Endothelial cell of umbilical vein (primary cell): ENCODE data around the gene STX8. TPM values are rescaled to one million over a fixed set of nuclear protein-coding genes. Genes with fewer than 3 reads are reported as not detected.

Experiments
- BruUV-seq: library from RNA; stranded (reverse); fragments of 400-500 nt; replicated peaks from 2 replicates; lab custom pipeline; 2021; lab: Mats Ljungman, UMichigan
- CTCF ChIA-PET: fragments of 300-600, 350-600 bp; sonication (Branson Sonifier 250); formaldehyde crosslinking; loops from one replicate; lab custom pipeline; 2021; ENCODE audit warnings: antibody characterized with exemption, inconsistent platforms; lab: Charles Lee
- POLR2A ChIA-PET: fragments of 300-600, 350-600 bp; sonication (Branson Sonifier 250); formaldehyde crosslinking; loops from one replicate; lab custom pipeline; 2021; ENCODE audit warnings: antibody characterized with exemption, inconsistent platforms; lab: Charles Lee
- DNase-seq: peaks from one replicate; pipeline ENCODE4 v3.0.0-alpha.2; 2011; ENCODE audit warnings: low read depth, low spot score
- FAIRE-seq: peaks from 2 replicates; lab custom pipeline; 2011; peaks lifted over from hg19 to GRCh38; lab: Jason Lieb, UNC
- H2AFZ ChIP-seq: 2 replicates; pipeline ENCODE4 v1.6.0; 2012; ENCODE audit warnings: low read depth, low read length, control low read depth, inconsistent platforms
- H3K27ac ChIP-seq: 2 replicates; pipeline ENCODE4 v1.5.1; 2011; ENCODE audit warnings: low read depth, mild to moderate bottlenecking, control low read depth, low read length, moderate library complexity; ENCODE audit not compliant: insufficient read depth
- H3K27me3 ChIP-seq, 2 experiments: 2 replicates each; pipeline versions ENCODE4 v1.6.0 to v1.6.1; 2011; ENCODE audit warnings: low read length in 2 of 2, mixed read lengths in 1 of 2; ENCODE audit not compliant: control insufficient read depth in 2 of 2, insufficient read depth in 2 of 2
- H3K36me3 ChIP-seq, 2 experiments: 2 replicates in 1 of 2; 3 replicates in 1 of 2; pipeline ENCODE4 v1.5.1; 2011; ENCODE audit warnings: low read length in 2 of 2, mild to moderate bottlenecking in 1 of 2, moderate library complexity in 1 of 2; ENCODE audit not compliant: control insufficient read depth in 2 of 2, insufficient read depth in 2 of 2; ENCODE audit errors: extremely low read depth in 1 of 2
- H3K4me1 ChIP-seq: 3 replicates; pipeline ENCODE4 v1.5.1; 2011; ENCODE audit warnings: mild to moderate bottlenecking, low read length; ENCODE audit not compliant: control insufficient read depth, insufficient read depth; ENCODE audit errors: extremely low read depth
- H3K4me2 ChIP-seq: 2 replicates; pipeline ENCODE4 v1.6.1; 2011; ENCODE audit warnings: low read length, control low read depth, mixed read lengths; ENCODE audit not compliant: insufficient read depth
- H3K4me3 ChIP-seq, 3 experiments: fragments of 200-600 bp in 1 of 3; sonication (generic), shearing (Covaris generic) in 1 of 3; replicated peaks in 1 of 3; 2 replicates each; pipeline ENCODE4 v1.5.1; 2011 to 2016; ENCODE audit warnings: control low read depth in 3 of 3, low read length in 3 of 3, mild to moderate bottlenecking in 2 of 3, inconsistent platforms in 1 of 3, low read depth in 1 of 3, moderate library complexity in 1 of 3; ENCODE audit not compliant: insufficient read depth in 1 of 3
- H3K79me2 ChIP-seq: 2 replicates; pipeline ENCODE4 v1.6.0; 2012; ENCODE audit warnings: low read length, inconsistent platforms; ENCODE audit not compliant: control insufficient read depth, insufficient read depth
- H3K9ac ChIP-seq: replicated peaks from 2 replicates; pipeline ENCODE3; 2011; ENCODE audit warnings: low read length, control low read depth; ENCODE audit not compliant: insufficient read depth; ENCODE audit errors: extremely low read depth
- H3K9me1 ChIP-seq: replicated peaks from 3 replicates; pipeline ENCODE4 v1.6.0; 2011; ENCODE audit warnings: mild to moderate bottlenecking, low read length; ENCODE audit not compliant: control insufficient read depth, insufficient read depth; ENCODE audit errors: extremely low read depth
- H3K9me3 ChIP-seq: replicated peaks from 2 replicates; pipeline ENCODE4 v1.5.1; 2012; ENCODE audit warnings: low read length, inconsistent platforms; ENCODE audit not compliant: control insufficient read depth, insufficient read depth
- H4K20me1 ChIP-seq: replicated peaks from 2 replicates; pipeline ENCODE3; 2011; ENCODE audit warnings: mild to moderate bottlenecking, low read length; ENCODE audit not compliant: control insufficient read depth, insufficient read depth; ENCODE audit errors: extremely low read depth
- EZH2 ChIP-seq: IDR thresholded peaks from 2 replicates; pipeline ENCODE4 v1.6.1; 2012; ENCODE audit warnings: borderline replicate concordance, low read depth, mild to moderate bottlenecking, moderate library complexity, low read length, inconsistent platforms; ENCODE audit not compliant: severe bottlenecking
- FOS ChIP-seq: IDR thresholded peaks from 2 replicates; pipeline ENCODE4 v1.6.1; 2011; ENCODE audit warnings: mild to moderate bottlenecking, low read length, moderate library complexity, borderline replicate concordance; ENCODE audit not compliant: insufficient read depth
- GATA2 ChIP-seq: IDR thresholded peaks from 2 replicates; pipeline ENCODE4 v1.7.0; 2011; ENCODE audit warnings: low read depth, mild to moderate bottlenecking, moderate library complexity, mixed read lengths, low read length; ENCODE audit not compliant: insufficient read length, insufficient read depth
- JUN ChIP-seq: IDR thresholded peaks from 2 replicates; pipeline ENCODE4 v1.6.1; 2011; ENCODE audit warnings: borderline replicate concordance, low read depth; ENCODE audit not compliant: insufficient read length, insufficient read depth
- MYC ChIP-seq: IDR thresholded peaks from one replicate; pipeline ENCODE4 v1.6.1; 2011; ENCODE audit warnings: mild to moderate bottlenecking, low read depth, low read length
- POLR2A ChIP-seq: IDR thresholded peaks from 2 replicates; pipeline ENCODE4 v1.6.1; 2012; ENCODE audit warnings: low read depth, mild to moderate bottlenecking, control low read depth, low read length
- POLR2AphosphoS5 ChIP-seq: IDR thresholded peaks from 2 replicates; pipeline ENCODE4 v1.6.1; 2012; ENCODE audit warnings: low read depth, mild to moderate bottlenecking, control low read depth, low read length, moderate library complexity; ENCODE audit not compliant: insufficient read depth
- dilution Hi-C: fragments of 300-500 bp; cut with MboI; formaldehyde crosslinking; loops from one replicate; pipeline ENCODE4 v1.15.0; 2019; ENCODE audit warnings: low sequenced_read_pairs; ENCODE audit not compliant: extremely low pct_ligation_motif_present
- intact Hi-C: fragments of 100-400 bp; cut with micrococcal nuclease; formaldehyde crosslinking; loops from one replicate; pipeline ENCODE4 v1.10.0; 2022
- polyA plus RNA-seq, 4 experiments: library from polyadenylated mRNA; depleted of rRNA in 3 of 4; stranded (reverse) in 3 of 4; unstranded in 1 of 4; fragments of >200 nt; gene quantifications; 2 replicates each; pipeline versions ENCODE4 v1.2.1 to v1.2.3, GENCODE V29; 2011 to 2012; ENCODE audit warnings: missing spikeins in 1 of 4
- total RNA-seq: library from RNA; stranded (reverse); gene quantifications from 2 replicates; pipeline ENCODE4 v1.2.3, GENCODE V29; 2021
- TF ChIP-seq, protein P1 (sequence below): IDR thresholded peaks from 2 replicates; pipeline ENCODE4 v1.6.1; 2011; ENCODE audit not compliant: insufficient read depth, insufficient read length
- TF ChIP-seq, protein P2 (sequence below), 2 donors: IDR thresholded peaks; 1 replicate in 1 of 2; 2 replicates in 1 of 2; pipeline ENCODE4 v1.5.1; 2011; ENCODE audit warnings: low read length in 2 of 2, mild to moderate bottlenecking in 2 of 2, moderate library complexity in 2 of 2, control low read depth in 1 of 2, inconsistent platforms in 1 of 2, low read depth in 1 of 2; ENCODE audit not compliant: insufficient read depth in 1 of 2; ENCODE audit errors: extremely low read depth in 1 of 2

Gene STX8
- total and polyA plus RNA-seq, 2 donors (not counting 3 experiments of a cell fraction or from before 2014, with no cell fraction given): 25.9 to 67.3 TPM

DNA sequence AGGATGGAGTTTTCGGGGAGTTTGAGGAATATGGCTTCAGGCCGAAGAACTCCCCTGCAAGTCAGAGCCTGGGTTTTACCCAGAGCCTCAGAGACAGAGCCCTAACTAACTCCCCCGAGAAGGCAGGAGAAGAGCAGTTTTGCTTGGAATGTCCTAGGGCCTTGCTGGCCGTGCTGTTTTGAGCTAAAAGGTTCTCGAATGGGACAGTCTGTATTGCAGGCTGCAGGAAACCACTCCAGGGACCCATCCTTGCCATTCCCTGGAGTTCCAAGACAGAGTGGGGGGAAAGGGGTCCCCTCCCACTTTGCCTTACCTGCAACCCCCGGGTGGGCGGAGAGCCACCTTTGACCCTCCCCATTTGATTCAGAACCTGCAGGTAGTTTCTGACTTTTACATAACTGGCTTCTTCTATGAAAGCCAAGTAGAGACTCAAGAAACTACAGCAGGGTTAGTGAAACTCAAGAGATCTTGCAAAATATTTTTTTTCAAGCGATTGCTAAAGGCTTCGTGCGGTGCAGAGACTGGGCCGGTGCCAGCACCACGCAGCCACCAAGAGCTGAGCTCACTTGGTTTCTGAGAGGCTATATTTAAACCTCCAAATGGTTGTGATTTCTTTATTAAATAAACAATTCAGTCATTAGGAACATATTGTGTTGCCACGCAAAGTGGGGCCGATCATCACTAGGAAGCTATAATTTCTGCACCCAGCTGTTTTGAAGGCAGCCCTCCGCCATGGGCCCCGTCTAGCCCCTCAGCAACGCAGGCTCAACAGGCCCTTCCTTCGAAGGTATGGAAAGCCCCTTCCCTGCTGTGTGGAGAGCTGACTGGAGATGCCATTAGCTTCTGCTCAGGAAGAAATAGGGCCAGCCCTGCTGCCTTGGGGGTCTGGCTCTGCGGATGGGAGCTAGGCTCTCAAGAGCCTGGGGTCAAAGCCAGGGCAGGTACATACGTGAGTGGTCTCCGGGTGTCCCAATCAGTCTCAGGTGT is 331.3 kb downstream of the STX8 start:
- H3K27me3 ChIP-seq: no peaks in the 10 kb centered on the region
- no peak overlapping the region for H3K9ac ChIP-seq
- peaks cover 9% of the 10 kb centered on the region for H3K4me1 ChIP-seq
- no peaks in the 10 kb centered on the region for H3K9me3 ChIP-seq
- no peaks in the 10 kb centered on the region for H3K79me2 ChIP-seq
- no peak overlapping the region for H3K4me3 ChIP-seq
- H3K27ac ChIP-seq: no peak overlapping the region
- dilution Hi-C loops (no loop called here), intact Hi-C loops (no loop called here)
- no TSS peak for BruUV-seq
- POLR2A ChIA-PET: no interaction called here
- TF ChIP-seq GATA2 (no peak), FOS (no peak)
- no peak for FAIRE-seq
- DNase-seq: no peak
- H2AFZ ChIP-seq: no peak overlapping the region
- H3K4me2 ChIP-seq: no peak overlapping the region
- no peaks in the 10 kb centered on the region for H4K20me1 ChIP-seq
- CTCF ChIA-PET: no interaction called here
- peaks cover 0 to 3% of the 10 kb centered on the region in 2 experiments for H3K36me3 ChIP-seq
- no peaks in the 10 kb centered on the region for H3K9me1 ChIP-seq

DNA sequence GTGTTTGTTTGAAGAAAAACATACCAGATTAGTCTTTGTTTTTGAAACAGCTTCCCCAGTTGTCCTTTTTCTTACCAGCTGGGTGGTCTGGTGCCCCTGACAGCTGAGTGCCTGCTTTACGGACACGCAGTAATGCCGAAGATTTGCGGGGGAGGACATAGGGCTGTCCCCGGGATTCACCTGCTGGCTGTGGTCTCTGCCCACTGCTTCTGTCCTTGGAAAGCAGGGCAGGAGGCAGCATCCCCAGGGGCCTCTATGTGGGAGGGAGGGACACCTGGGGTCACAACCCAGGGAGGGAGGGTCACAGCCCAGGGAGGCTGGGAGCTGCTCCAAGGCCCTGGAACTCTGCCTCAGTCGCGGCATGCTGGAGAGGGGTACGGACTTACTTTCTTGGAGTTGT is 332.6 kb downstream of the STX8 start:
- H3K36me3 ChIP-seq: no peaks in the 10 kb centered on the region
- FAIRE-seq (no peak), DNase-seq (no peak)
- H3K4me1 ChIP-seq: peaks cover 13% of the 10 kb centered on the region
- H3K4me2 ChIP-seq: no peak overlapping the region
- intact Hi-C loops: no loop called here
- H3K9ac ChIP-seq: no peak overlapping the region
- POLR2A ChIA-PET: no interaction called here
- CTCF ChIA-PET: no interaction called here
- no peaks in the 10 kb centered on the region for H3K27me3 ChIP-seq
- H2AFZ ChIP-seq: no peak overlapping the region
- dilution Hi-C loops: no loop called here
- no peaks in the 10 kb centered on the region for H3K79me2 ChIP-seq
- no TSS peak for BruUV-seq
- no peaks in the 10 kb centered on the region for H4K20me1 ChIP-seq
- no peaks in the 10 kb centered on the region for H3K9me3 ChIP-seq
- no peak overlapping the region for H3K27ac ChIP-seq
- no peaks in the 10 kb centered on the region for H3K9me1 ChIP-seq
- TF ChIP-seq FOS (no peak), POLR2A (no peak), POLR2AphosphoS5 (no peak), MYC (no peak), JUN (no peak), EZH2 (no peak), GATA2 (no peak)
- TF ChIP-seq, protein P1, sequence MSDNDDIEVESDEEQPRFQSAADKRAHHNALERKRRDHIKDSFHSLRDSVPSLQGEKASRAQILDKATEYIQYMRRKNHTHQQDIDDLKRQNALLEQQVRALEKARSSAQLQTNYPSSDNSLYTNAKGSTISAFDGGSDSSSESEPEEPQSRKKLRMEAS: no peak
- TF ChIP-seq, protein P2, sequence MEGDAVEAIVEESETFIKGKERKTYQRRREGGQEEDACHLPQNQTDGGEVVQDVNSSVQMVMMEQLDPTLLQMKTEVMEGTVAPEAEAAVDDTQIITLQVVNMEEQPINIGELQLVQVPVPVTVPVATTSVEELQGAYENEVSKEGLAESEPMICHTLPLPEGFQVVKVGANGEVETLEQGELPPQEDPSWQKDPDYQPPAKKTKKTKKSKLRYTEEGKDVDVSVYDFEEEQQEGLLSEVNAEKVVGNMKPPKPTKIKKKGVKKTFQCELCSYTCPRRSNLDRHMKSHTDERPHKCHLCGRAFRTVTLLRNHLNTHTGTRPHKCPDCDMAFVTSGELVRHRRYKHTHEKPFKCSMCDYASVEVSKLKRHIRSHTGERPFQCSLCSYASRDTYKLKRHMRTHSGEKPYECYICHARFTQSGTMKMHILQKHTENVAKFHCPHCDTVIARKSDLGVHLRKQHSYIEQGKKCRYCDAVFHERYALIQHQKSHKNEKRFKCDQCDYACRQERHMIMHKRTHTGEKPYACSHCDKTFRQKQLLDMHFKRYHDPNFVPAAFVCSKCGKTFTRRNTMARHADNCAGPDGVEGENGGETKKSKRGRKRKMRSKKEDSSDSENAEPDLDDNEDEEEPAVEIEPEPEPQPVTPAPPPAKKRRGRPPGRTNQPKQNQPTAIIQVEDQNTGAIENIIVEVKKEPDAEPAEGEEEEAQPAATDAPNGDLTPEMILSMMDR (IDR thresholded peaks at IDR 0.05; ENCODE audit: extremely low read depth in 1 of 2, insufficient read depth in 1 of 2, low read depth in 1 of 2, low read length in 2 of 2): no peak
- no peak overlapping the region for H3K4me3 ChIP-seq
